GM12878 (cell line): ENCODE results near the gene RCOR2. TPM values are rescaled to one million over a fixed set of nuclear protein-coding genes. Genes with fewer than 3 reads are reported as not detected.
A peak's percentile ranks its signal among the peaks of the same experiment; 100 is the strongest.

Experiments used
- ATAC-seq: fragments of 200-7000 bp; cut with Tn5 transposase; 3 replicates; pipeline ENCODE4 v1.9.1; 2020; ENCODE audit warnings: mild to moderate bottlenecking, moderate library complexity
- BruUV-seq: library from RNA; stranded (reverse); fragments of 400-500 nt; replicated peaks from 2 replicates; lab custom pipeline; 2021; lab: Mats Ljungman, UMichigan
- CTCF ChIA-PET: fragments of 300-600 bp; sonication (Branson Sonifier 250); formaldehyde crosslinking; extraction: SDS; loops from one replicate; lab custom pipeline; 2021; ENCODE audit warnings: inconsistent platforms; lab: Yijun Ruan, JAX
- POLR2A ChIA-PET: fragments of 350-600 bp; formaldehyde crosslinking; extraction: SDS; loops from one replicate; lab custom pipeline; 2021; ENCODE audit warnings: inconsistent platforms; lab: Charles Lee
- RAD21 ChIA-PET: fragments of 300-600 bp; sonication (Branson Sonifier 250); formaldehyde crosslinking; loops from one replicate; lab custom pipeline; 2023; ENCODE audit warnings: antibody characterized with exemption; ENCODE audit not compliant: unreplicated experiment; lab: Charles Lee
- SMC1A ChIA-PET: fragments of 300-600 bp; sonication (Branson Sonifier 250); formaldehyde crosslinking; loops from one replicate; lab custom pipeline; 2023; ENCODE audit not compliant: unreplicated experiment, uncharacterized antibody; lab: Charles Lee
- DNase-seq: peaks from one replicate; pipeline ENCODE4 v3.0.0-alpha.2; 2011; ENCODE audit warnings: low read depth, low spot score
- FAIRE-seq: peaks from 3 replicates; lab custom pipeline; 2011; peaks lifted over from hg19 to GRCh38; lab: Jason Lieb, UNC
- H2AFZ ChIP-seq: 2 replicates; pipeline ENCODE4 v1.6.0; 2011; ENCODE audit warnings: low read depth, low read length, control low read depth; ENCODE audit not compliant: control insufficient read depth
- H3K27ac ChIP-seq: 2 replicates; pipeline ENCODE4 v1.5.1; 2011; ENCODE audit warnings: control low read depth; ENCODE audit not compliant: control insufficient read depth, insufficient read depth
- H3K27me3 ChIP-seq, 2 experiments: replicated peaks in 1 of 2; 2 replicates each; pipeline versions ENCODE4 v1.6.0 to v1.6.1; 2011; ENCODE audit warnings: low read length in 1 of 2; ENCODE audit not compliant: control insufficient read depth in 2 of 2, insufficient read depth in 2 of 2
- H3K36me3 ChIP-seq, 2 experiments: 2 replicates each; pipeline ENCODE4 v1.5.1; 2011; ENCODE audit warnings: low read length in 1 of 2; ENCODE audit not compliant: control insufficient read depth in 2 of 2, insufficient read depth in 2 of 2
- H3K4me1 ChIP-seq: 2 replicates; pipeline ENCODE4 v1.6.1; 2011; ENCODE audit warnings: mild to moderate bottlenecking, low read length, moderate library complexity, mixed read lengths; ENCODE audit not compliant: control insufficient read depth, insufficient read depth
- H3K4me2 ChIP-seq: 2 replicates; pipeline ENCODE4 v1.6.0; 2011; ENCODE audit warnings: control low read depth; ENCODE audit not compliant: control insufficient read depth, insufficient read depth
- H3K4me3 ChIP-seq: fragments of 200-600 bp; sonication (generic); 2 replicates; pipeline ENCODE4 v1.5.1; 2016
- H3K79me2 ChIP-seq: 2 replicates; pipeline ENCODE4 v1.6.0; 2011; ENCODE audit warnings: low read length; ENCODE audit not compliant: control insufficient read depth, insufficient read depth
- H3K9ac ChIP-seq: 2 replicates; pipeline ENCODE4 v1.8.0; 2011; ENCODE audit warnings: low read length, control low read depth, mixed read lengths; ENCODE audit not compliant: control insufficient read depth, insufficient read depth
- H3K9me3 ChIP-seq: replicated peaks from 3 replicates; pipeline ENCODE4 v1.5.1; 2011; ENCODE audit warnings: mild to moderate bottlenecking, low read length; ENCODE audit not compliant: control insufficient read depth, insufficient read depth
- H4K20me1 ChIP-seq: 2 replicates; pipeline ENCODE4 v1.6.0; 2011; ENCODE audit not compliant: control insufficient read depth, insufficient read depth
- CBX3 ChIP-seq: fragments of 200-600 bp; sonication (generic); IDR thresholded peaks from 2 replicates; pipeline ENCODE4 v1.6.1; 2016; ENCODE audit warnings: low read depth, borderline replicate concordance
- ETV6 ChIP-seq, 2 experiments: fragments of 450-650 bp in 1 of 2; IDR thresholded peaks in 1 of 2; conservative IDR thresholded peaks in 1 of 2; 2 replicates each; pipeline ENCODE4 v1.6.1; 2014; ENCODE audit warnings: antibody characterized with exemption in 1 of 2, borderline replicate concordance in 1 of 2, low read depth in 1 of 2, mild to moderate bottlenecking in 1 of 2, moderate library complexity in 1 of 2
- FOS ChIP-seq: IDR thresholded peaks from 3 replicates; pipeline ENCODE4 v1.6.1; 2011; ENCODE audit warnings: borderline replicate concordance; ENCODE audit not compliant: insufficient read length; ENCODE audit errors: extremely low read depth
- FOXK2 ChIP-seq: fragments of 450-650 bp; IDR thresholded peaks from 2 replicates; pipeline ENCODE4 v1.6.1; 2017; ENCODE audit warnings: mild to moderate bottlenecking, moderate library complexity
- HDAC6 ChIP-seq: fragments of 200-600 bp; sonication (generic); IDR thresholded peaks from one replicate; pipeline ENCODE4 v1.8.0; 2017; ENCODE audit warnings: antibody characterized with exemption; ENCODE audit not compliant: unreplicated experiment
- IRF4 ChIP-seq: IDR thresholded peaks from 2 replicates; pipeline ENCODE4 v1.6.1; 2011; ENCODE audit warnings: low read depth, low read length
- MEF2A ChIP-seq: IDR thresholded peaks from 2 replicates; pipeline ENCODE4 v1.6.1; 2011; ENCODE audit warnings: low read depth, mild to moderate bottlenecking, low read length, moderate library complexity; ENCODE audit not compliant: insufficient read depth
- MTA3 ChIP-seq: IDR thresholded peaks from 2 replicates; pipeline ENCODE4 v1.6.1; 2012; ENCODE audit warnings: low read length, inconsistent platforms, borderline replicate concordance
- RELA ChIP-seq: fragments of 450-650 bp; IDR thresholded peaks from 2 replicates; pipeline ENCODE4 v1.8.0; 2014; ENCODE audit warnings: borderline replicate concordance; ENCODE audit not compliant: partially characterized antibody
- RFX5 ChIP-seq: IDR thresholded peaks from 2 replicates; pipeline ENCODE4 v1.6.1; 2011; ENCODE audit warnings: low read depth, low read length, improper control_type of control experiment
- SIX5 ChIP-seq: IDR thresholded peaks from 2 replicates; pipeline ENCODE4 v1.6.1; 2011; ENCODE audit warnings: mild to moderate bottlenecking, low read depth, low read length, moderate library complexity; ENCODE audit not compliant: severe bottlenecking
- ZBED1 ChIP-seq: IDR thresholded peaks from 2 replicates; pipeline ENCODE4 v1.6.1; 2016; ENCODE audit warnings: borderline replicate concordance
- WGBS: methylation state at CpG from one replicate; pipeline ENCODE4 v1.1.6; 2016; ENCODE audit warnings: low lambda C conversion rate; ENCODE audit not compliant: insufficient replicate concordance, insufficient coverage; ENCODE audit errors: missing lambda C conversion rate; 5-methylcytosine and 5-hydroxymethylcytosine counted together
- in situ Hi-C: fragments of 300-500 bp; cut with MboI; formaldehyde crosslinking; loops from 9 replicates; pipeline ENCODE4 v1.14.3; 2018; ENCODE audit warnings: mixed read lengths
- intact Hi-C: fragments of 100-400 bp; cut with micrococcal nuclease; formaldehyde crosslinking; loops from one replicate; pipeline ENCODE4 v1.14.2; 2022; ENCODE audit not compliant: unreplicated experiment
- polyA plus RNA-seq, 11 experiments: library from polyadenylated mRNA; depleted of rRNA in 4 of 11; unstranded in 6 of 11; stranded (reverse) in 5 of 11; fragments of >200 nt; fragmentation: Nextera tagmentation in 4 of 11; fragmentation: Illumina TruSeq in 1 of 11; extraction: Ambion mirVana in 4 of 11; extraction: Trizol in 1 of 11; gene quantifications; 1 replicate in 1 of 11; 2 replicates in 10 of 11; pipeline versions ENCODE4 v1.2.1 to v1.2.3, GENCODE V29; 2011 to 2016; ENCODE audit warnings: inconsistent platforms in 2 of 11, missing spikeins in 2 of 11, low read depth in 1 of 11
- total RNA-seq, 4 experiments: library from RNA; depleted of rRNA in 3 of 4; stranded (reverse); fragments of >200 nt in 3 of 4; fragmentation: Illumina TruSeq in 1 of 4; extraction: Trizol in 1 of 4; gene quantifications; 2 replicates each; pipeline versions ENCODE4 v1.2.1 to v1.2.3, GENCODE V29; 2013 to 2021
- TF ChIP-seq, protein P1 (sequence below): fragments of 450-650 bp; formaldehyde crosslinking; IDR thresholded peaks from 2 replicates; pipeline ENCODE4 v1.5.0; 2022; ENCODE audit warnings: mild to moderate bottlenecking, missing genetic modification characterization

Gene RCOR2
- total and polyA plus RNA-seq, 10 of the 15 experiments (the other 5 are each of a cell fraction or from before 2014, with no cell fraction given): 0.06 to 0.32 (median 0.17) TPM; not detected in 5

DNA sequence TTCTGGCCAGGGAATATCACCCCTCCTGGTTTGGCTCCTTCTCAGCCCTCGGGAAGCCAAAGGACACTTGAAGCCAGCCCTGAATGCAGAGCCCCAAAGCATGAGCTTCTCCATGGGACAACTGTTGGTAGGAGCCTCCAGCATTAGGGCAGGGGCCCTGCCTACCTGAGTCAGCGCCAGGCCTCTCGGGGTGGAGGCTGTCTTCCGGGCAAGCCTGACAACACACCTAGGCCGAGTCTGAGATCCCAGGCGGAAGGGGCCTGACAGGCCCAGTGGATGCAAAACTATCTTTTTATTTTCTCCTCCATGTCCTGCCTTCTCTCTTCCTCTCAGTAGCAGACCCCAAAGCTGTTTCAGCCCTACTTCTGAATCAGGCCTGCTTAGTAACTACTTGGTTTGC, 27.6 kb downstream of the RCOR2 start:
- ChIA-PET RAD21 (no interaction called here), POLR2A (no interaction called here), SMC1A (no interaction called here), CTCF (no interaction called here)
- Histone ChIP-seq H3K27me3 (no peaks in the 10 kb centered on the region), H3K4me1 (peaks cover 25% of the 10 kb centered on the region), H3K4me2 (peak overlapping the region; percentile 78; the same call in 1 of the 2 replicates), H3K79me2 (peaks cover 42% of the 10 kb centered on the region), H4K20me1 (no peaks in the 10 kb centered on the region; the same call in 1 of the 2 replicates), H3K27ac (no peak overlapping the region; the same call in 1 of the 2 replicates), H3K4me3 (no peak overlapping the region), H2AFZ (no peak overlapping the region), H3K9me3 (no peaks in the 10 kb centered on the region), H3K9ac (no peak overlapping the region), H3K36me3 (peaks cover 9 to 18% of the 10 kb centered on the region in 2 experiments; a peak in 3 of 4 replicates)
- intact Hi-C loops: no loop called here
- in situ Hi-C loops: no loop called here
- WGBS: 97% methylated on average over 6 of the region's 6 CpGs
- TF ChIP-seq ZBED1: no peak
- no peak for TF ChIP-seq FOS
- TF ChIP-seq SIX5: no peak
- TF ChIP-seq MTA3: no peak
- no peak for TF ChIP-seq HDAC6
- TF ChIP-seq FOXK2: no peak
- no peak for TF ChIP-seq ETV6 (conservative IDR thresholded peaks at IDR 0.05 in 1 of 2, IDR thresholded peaks at IDR 0.05 in 1 of 2; ENCODE audit: borderline replicate concordance in 1 of 2, low read depth in 1 of 2)
- no peak for TF ChIP-seq CBX3
- no peak for TF ChIP-seq RELA
- TF ChIP-seq MEF2A: no peak
- no peak for TF ChIP-seq IRF4
- no peak for TF ChIP-seq RFX5
- TF ChIP-seq, protein P1, sequence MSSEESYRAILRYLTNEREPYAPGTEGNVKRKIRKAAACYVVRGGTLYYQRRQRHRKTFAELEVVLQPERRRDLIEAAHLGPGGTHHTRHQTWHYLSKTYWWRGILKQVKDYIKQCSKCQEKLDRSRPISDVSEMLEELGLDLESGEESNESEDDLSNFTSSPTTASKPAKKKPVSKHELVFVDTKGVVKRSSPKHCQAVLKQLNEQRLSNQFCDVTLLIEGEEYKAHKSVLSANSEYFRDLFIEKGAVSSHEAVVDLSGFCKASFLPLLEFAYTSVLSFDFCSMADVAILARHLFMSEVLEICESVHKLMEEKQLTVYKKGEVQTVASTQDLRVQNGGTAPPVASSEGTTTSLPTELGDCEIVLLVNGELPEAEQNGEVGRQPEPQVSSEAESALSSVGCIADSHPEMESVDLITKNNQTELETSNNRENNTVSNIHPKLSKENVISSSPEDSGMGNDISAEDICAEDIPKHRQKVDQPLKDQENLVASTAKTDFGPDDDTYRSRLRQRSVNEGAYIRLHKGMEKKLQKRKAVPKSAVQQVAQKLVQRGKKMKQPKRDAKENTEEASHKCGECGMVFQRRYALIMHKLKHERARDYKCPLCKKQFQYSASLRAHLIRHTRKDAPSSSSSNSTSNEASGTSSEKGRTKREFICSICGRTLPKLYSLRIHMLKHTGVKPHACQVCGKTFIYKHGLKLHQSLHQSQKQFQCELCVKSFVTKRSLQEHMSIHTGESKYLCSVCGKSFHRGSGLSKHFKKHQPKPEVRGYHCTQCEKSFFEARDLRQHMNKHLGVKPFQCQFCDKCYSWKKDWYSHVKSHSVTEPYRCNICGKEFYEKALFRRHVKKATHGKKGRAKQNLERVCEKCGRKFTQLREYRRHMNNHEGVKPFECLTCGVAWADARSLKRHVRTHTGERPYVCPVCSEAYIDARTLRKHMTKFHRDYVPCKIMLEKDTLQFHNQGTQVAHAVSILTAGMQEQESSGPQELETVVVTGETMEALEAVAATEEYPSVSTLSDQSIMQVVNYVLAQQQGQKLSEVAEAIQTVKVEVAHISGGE: no peak
- DNase-seq (no peak), FAIRE-seq (no peak), ATAC-seq (no peak)
- BruUV-seq: no TSS peak
